A172 (cell line): Measurements from ENCODE around the gene KDM6A. TPM values are rescaled to one million over a fixed set of nuclear protein-coding genes. Genes with fewer than 3 reads are reported as not detected.
A peak's percentile ranks its signal among the peaks of the same experiment; 100 is the strongest.
"Not testable (repeated sequence)": the region's sequence is repeated elsewhere in the genome, so short reads cannot be mapped to it uniquely, and the experiment has no call there.

Experiments
- DNase-seq: peaks from one replicate; pipeline ENCODE4 v3.0.0-alpha.2; 2015; ENCODE audit warnings: low spot score
- total RNA-seq: library from RNA; depleted of rRNA; stranded (reverse); fragments of >200 nt; shearing (Covaris generic); gene quantifications from 2 replicates; pipeline ENCODE4 v1.2.3, GENCODE V29; 2014; rRNA removed

KDM6A gene
- total RNA-seq, 1 experiment from 2014 or later, result 10.4 TPM

GRCh38 chrX:45083314-45083713 is 210.3 kb downstream of the KDM6A start:
- no peak for DNase-seq

- no peak for DNase-seq
Measured at GRCh38 chrX:45110494-45110893, 237.5 kb downstream of the KDM6A start.

- no peak for DNase-seq
Measured at GRCh38 chrX:45126158-45126557, 253.2 kb downstream of the KDM6A start.

GRCh38 chrX:45128896-45129454 is 256.0 kb downstream of the KDM6A start:
- DNase-seq, result no peak

GRCh38 chrX:45133465-45133864 is 260.5 kb downstream of the KDM6A start:
- no peak for DNase-seq

GRCh38 chrX:45134315-45134731 is 261.3 kb downstream of the KDM6A start:
- DNase-seq, result no peak

GRCh38 chrX:45134775-45135174 is 261.8 kb downstream of the KDM6A start:
- no peak for DNase-seq

- not testable (repeated sequence) for DNase-seq
Measured at GRCh38 chrX:45135391-45136075, 262.5 kb downstream of the KDM6A start.

GRCh38 chrX:45137531-45137930 is 264.5 kb downstream of the KDM6A start:
- DNase-seq, result no peak

- DNase-seq, result no peak
Measured at GRCh38 chrX:45138525-45138924, 265.5 kb downstream of the KDM6A start.

GRCh38 chrX:45140812-45141211 is 267.8 kb downstream of the KDM6A start:
- no peak for DNase-seq

GRCh38 chrX:45142185-45142584 is 269.2 kb downstream of the KDM6A start:
- DNase-seq, result peak; percentile 27

- DNase-seq, result peak; percentile 1
Measured at GRCh38 chrX:45143455-45143854, 270.5 kb downstream of the KDM6A start.

GRCh38 chrX:45145492-45146215 is 272.7 kb downstream of the KDM6A start:
- DNase-seq, result no peak

GRCh38 chrX:45150821-45151220 is 277.8 kb downstream of the KDM6A start:
- DNase-seq, result no peak

GRCh38 chrX:45154033-45154360 is 281.0 kb downstream of the KDM6A start:
- DNase-seq, result no peak

- DNase-seq, result no peak
Measured at GRCh38 chrX:45154462-45154861, 281.5 kb downstream of the KDM6A start.

GRCh38 chrX:45157647-45158046 is 284.7 kb downstream of the KDM6A start:
- no peak for DNase-seq

Other genes with a start within 250 kb of the KDM6A start
- gene DUSP21, start 29.2 kb upstream of the KDM6A start, total RNA-seq, result not detected in 2 replicates